Hippocampal formation (tissue), 2 donors: ENCODE data around the gene PRPF19.
A peak's percentile ranks its signal among the peaks of the same experiment; 100 is the strongest.

ENCODE experiments used
- DNase-seq, 2 donors: peaks; one replicate each; lab custom pipeline; 2025; lab: John Stamatoyannopoulos, UW

PRPF19 gene

GRCh38 chr11:60905551-60906113, 753 bp downstream of the PRPF19 start:
- DNase-seq: no peak

DNA sequence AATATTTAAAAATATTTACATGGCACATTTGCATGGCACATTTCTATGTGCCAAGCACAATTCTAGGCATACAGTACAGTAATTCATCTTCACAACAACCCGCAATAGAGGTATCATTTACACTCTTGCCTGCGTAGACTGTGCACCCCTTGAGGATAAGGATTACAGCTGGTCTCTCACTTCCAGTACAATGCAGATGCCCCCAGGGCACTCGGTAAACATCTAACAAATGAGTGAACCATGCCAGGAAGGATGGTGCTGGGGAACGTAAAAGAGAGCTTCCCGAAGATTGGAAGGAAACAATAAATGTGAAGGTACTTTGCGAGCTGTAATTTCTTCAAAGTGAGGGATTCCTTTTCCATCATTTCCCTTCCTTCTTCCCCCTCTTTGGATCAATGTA, 1.3 kb downstream of the PRPF19 start:
- DNase-seq: no peak

- DNase-seq: no peak
Observed at GRCh38 chr11:60902625-60903024, 3.8 kb downstream of the PRPF19 start.

DNA sequence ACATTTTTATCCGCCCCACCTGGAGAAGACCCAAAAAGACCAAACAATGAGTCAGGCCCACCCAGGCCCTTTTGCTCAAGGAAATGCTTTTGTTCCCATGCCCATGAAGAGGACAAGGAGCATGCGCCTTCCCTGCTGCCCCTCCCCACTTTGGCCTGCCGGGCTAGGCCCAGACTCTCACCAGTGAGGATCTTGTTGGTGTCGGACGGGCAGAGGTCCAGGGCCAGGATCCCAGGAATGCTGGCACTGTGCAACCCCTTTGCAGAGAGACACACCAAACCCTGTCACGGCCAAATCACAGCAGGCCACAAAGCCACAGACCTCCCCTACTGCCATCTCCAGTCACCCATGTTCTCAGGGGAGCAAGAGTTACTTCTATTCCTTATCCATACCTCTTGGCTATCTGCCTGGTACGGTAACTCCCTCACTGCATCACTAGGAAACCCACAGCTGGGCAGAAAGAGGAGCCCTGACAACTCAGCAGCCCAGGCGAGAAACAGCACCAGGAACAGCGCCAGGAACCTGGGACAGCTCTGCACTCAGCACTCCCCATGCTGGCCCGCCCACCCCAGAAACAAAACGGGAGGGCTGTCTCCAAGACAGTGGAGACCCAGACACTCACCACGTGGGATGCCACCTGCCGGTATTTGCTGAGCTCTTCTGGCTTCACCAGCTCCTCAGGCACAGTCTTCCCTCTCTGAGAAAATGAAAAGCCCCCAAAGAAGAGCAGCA, 5.5 kb downstream of the PRPF19 start:
- DNase-seq: peak; percentile 23 to 51

DNA sequence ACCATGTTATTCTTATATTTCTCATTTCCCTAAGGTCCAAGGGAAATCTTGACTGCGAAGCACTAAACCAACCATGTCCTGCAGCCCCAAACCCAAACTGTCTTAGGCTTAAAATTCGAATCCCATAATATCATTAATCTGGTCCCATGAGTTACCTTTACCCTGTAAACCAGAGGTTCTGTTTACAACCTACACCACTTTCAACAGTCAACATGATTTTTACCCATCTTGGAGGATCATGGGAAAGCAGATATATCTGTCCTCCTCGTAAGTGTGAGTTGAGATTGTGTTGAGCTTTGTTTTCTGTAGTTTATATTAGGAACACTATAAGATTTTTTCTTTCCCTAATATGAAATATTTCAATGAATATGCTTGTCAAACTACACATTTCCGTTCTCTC, 6.4 kb downstream of the PRPF19 start:
- no peak for DNase-seq

GRCh38 chr11:60899046-60899936, 7.1 kb downstream of the PRPF19 start:
- DNase-seq: peak in 1 of 2 donors; percentile 53

GRCh38 chr11:60897496-60897895, 8.9 kb downstream of the PRPF19 start:
- no peak for DNase-seq

- no peak for DNase-seq
Observed at GRCh38 chr11:60895687-60896086, 10.7 kb downstream of the PRPF19 start.

DNA sequence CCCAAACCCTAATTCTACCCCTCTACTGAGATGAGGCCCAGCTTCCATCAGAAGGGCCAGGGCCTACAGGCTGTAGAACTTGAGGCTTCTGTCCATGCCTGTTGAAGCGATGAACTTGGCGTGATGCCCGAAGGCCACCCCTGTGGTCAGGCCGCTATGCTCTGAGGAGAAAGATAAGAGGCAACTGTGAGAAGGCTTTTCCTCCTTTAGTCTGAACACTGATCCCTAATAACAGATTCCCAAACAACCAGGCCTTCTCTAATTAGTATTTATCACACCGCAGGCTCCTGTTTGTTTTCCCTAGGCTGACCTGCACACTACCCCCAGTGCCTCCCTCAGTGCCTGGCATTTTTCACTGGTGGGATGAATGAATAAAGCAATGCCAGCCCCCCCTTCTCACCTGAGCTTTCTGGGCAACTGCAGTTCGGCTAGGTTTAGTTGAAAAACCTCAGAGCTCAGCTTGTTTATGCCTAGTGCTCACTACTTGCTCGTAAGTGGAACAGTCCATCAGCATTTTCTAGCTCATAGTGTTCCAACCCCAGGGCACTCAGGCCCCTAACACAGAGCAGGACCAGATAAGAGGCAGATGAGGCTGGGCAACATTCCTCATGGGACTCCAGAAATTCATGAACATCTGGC, 15.2 kb downstream of the PRPF19 start:
- no peak for DNase-seq

- no peak for DNase-seq
Observed at GRCh38 chr11:60890696-60891095, 15.7 kb downstream of the PRPF19 start.

DNA sequence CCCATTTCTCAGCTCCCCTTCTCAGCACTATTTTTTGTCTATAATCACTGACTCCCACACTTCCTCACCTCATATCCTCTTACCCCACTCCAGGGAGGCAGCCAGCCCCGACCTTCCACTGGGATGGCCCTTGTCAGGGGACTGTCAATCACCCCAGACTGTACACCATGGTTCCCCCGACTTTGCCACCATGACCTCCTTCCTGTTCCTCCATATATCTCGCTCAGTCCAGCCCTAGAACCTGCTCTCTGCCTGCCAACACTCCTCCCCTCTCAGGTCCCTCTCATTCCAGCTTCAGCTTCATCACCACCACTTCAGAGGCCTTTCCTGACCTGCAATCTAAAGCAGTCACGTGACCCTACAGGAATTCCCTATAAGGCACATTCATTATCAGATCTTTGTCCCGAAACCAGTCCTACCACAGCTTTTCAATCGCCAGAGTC, 16.5 kb downstream of the PRPF19 start:
- DNase-seq: no peak

DNA sequence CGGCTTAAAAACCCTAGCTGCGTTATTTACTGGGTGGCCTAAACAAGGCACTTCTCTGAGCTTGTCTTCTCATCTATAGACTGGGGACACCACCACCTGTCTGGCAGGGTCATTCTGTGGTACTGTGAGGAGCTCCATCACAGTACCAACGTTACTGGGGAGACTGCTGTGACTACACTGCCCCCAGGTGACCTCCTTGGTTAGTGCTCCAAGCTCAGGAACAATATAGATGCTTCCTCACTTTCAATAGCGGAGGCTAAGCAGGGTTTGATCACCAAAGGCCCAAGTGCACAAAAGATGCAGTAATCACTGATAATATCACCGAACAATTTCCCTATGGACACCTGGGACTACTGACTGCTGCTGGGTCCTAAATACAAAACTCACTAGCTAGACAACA, 18.8 kb downstream of the PRPF19 start:
- peak in 1 of 2 donors; percentile 24 for DNase-seq

DNA sequence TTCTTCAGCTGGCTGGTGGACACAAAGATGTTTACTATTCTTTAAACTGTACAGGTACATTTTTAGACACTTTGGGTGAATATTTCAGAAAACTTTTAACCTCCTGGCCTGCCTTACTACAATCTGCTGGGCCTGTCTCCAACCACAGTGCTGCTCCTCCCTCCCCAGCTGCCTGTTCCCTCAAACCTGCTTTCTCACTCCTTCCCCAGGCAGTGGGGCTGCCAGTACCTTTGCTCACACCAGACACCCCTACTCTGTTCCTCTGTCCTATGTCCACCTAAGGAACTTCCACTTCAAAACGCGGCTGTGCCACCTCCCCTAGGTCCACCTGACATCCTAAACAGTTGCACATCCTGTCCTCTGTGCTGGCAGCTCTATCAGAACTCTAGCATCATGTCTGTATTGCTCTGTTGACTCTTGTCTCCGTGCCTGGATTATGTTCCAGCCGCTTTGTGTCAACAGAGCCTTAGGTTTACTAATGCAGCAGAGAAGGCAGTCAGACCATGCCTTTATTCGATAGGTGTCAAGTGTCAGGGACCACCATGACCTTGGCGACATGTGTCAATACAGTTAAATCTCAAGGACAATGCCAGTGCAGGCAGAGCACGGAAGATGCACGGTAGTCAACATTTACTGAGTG, 25.6 kb downstream of the PRPF19 start:
- DNase-seq: no peak

- DNase-seq: no peak
Observed at GRCh38 chr11:60879971-60880588, 26.3 kb downstream of the PRPF19 start.

GRCh38 chr11:60879104-60879503, 27.3 kb downstream of the PRPF19 start:
- no peak for DNase-seq

DNA sequence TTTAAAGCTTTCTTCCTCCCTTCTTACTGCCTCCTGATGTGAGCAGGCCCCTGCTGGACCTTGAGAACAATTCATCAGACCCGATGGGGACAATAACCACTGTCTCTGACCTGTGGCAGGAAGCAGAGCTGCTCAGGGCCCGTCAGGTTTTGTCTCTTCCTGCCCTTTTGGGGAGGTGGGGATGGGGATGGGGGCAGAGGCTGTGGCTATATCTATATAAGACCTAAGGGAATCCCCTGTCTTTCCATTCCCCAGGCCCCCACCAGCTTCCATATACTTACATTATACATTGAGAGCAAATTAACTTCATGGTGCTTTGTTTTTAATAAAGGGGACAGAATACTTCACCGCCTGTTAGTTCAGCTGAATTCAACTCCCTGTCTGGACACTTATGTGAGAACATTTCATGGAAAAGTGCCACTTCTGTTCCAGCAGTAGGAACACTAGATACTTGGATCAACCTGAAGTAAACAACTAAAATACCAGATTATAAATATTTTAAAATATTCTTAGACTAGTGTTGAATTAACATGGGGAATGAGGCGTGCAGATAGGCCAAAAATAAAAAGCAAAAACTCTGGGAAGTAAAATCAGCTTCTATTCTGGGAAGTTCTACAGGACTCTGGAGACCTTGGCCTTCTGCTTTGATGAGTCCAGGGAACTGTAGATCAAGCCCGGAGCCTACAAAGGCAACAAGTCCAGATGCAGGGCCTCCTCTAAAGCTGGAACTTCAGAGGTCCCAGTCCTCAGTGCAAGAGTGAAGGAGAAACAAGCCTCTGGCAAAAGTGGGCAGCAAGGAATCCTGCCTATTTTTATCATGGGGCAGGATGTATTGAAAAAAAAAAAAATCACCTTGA, 27.9 kb downstream of the PRPF19 start:
- DNase-seq: no peak

- DNase-seq: no peak
Observed at GRCh38 chr11:60876168-60876485, 30.3 kb downstream of the PRPF19 start.

GRCh38 chr11:60875366-60876167, 30.8 kb downstream of the PRPF19 start:
- DNase-seq: no peak
